OCI-LY1 (cell line): ENCODE results near the gene PTGIS.

Source experiments
- EZH2 ChIP-seq: fragments of 200-600 bp; sonication (generic), shearing (Covaris generic); IDR thresholded peaks from 2 replicates; pipeline ENCODE4 v1.8.0; 2017; ENCODE audit warnings: borderline replicate concordance, mixed run types, mild to moderate bottlenecking, antibody characterized with exemption, low read length, moderate library complexity, mixed read lengths
- TF ChIP-seq, protein P1 (sequence below): fragments of 200-600 bp; sonication (generic), shearing (Covaris generic); IDR thresholded peaks from 2 replicates; pipeline ENCODE4 v1.5.1; 2017; ENCODE audit warnings: mild to moderate bottlenecking, antibody characterized with exemption, low read length, moderate library complexity, mixed read lengths

DNA sequence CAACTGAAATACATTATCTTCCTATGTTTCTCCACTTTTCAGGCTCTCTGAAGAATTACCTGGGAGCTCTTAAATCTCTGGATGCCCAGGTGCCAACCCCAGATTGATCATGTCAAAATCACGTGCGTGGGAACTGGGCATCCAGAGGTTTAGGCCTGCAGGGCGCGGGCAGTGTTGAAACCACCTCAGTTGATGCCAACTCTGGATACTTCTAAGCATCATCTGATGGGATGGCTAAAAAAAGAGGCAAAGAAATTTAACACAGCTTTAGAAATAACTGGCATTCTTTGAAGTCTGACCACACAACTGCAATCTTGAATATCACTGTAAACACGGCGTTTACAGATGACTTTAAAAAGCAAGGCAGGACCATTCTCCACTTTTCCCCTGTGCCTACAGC, 41.9 kb downstream of the PTGIS start:
- TF ChIP-seq, protein P1, sequence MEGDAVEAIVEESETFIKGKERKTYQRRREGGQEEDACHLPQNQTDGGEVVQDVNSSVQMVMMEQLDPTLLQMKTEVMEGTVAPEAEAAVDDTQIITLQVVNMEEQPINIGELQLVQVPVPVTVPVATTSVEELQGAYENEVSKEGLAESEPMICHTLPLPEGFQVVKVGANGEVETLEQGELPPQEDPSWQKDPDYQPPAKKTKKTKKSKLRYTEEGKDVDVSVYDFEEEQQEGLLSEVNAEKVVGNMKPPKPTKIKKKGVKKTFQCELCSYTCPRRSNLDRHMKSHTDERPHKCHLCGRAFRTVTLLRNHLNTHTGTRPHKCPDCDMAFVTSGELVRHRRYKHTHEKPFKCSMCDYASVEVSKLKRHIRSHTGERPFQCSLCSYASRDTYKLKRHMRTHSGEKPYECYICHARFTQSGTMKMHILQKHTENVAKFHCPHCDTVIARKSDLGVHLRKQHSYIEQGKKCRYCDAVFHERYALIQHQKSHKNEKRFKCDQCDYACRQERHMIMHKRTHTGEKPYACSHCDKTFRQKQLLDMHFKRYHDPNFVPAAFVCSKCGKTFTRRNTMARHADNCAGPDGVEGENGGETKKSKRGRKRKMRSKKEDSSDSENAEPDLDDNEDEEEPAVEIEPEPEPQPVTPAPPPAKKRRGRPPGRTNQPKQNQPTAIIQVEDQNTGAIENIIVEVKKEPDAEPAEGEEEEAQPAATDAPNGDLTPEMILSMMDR, result no peak
- TF ChIP-seq EZH2, result no peak
